HepG2 (cell line): ENCODE results near the gene IBA57. TPM values are rescaled to one million over a fixed set of nuclear protein-coding genes. Genes with fewer than 3 reads are reported as not detected.

Source experiments
- ATAC-seq: fragments of 200-7000 bp; cut with Tn5 transposase; 3 replicates; pipeline ENCODE4 v1.9.1; 2020; ENCODE audit warnings: mild to moderate bottlenecking, moderate library complexity
- BruUV-seq: library from RNA; stranded (reverse); fragments of 400-500 nt; replicated peaks from 2 replicates; lab custom pipeline; 2021; lab: Mats Ljungman, UMichigan
- CTCF ChIA-PET: fragments of 300-600 bp; formaldehyde crosslinking; extraction: SDS; loops from one replicate; lab custom pipeline; 2021; ENCODE audit warnings: low total read pairs, inconsistent platforms, low intra/inter-chr PET ratio; lab: Yijun Ruan, JAX
- POLR2A ChIA-PET: fragments of 350-600 bp; sonication (Branson Sonifier 250); formaldehyde crosslinking; loops from one replicate; lab custom pipeline; 2020; ENCODE audit warnings: antibody characterized with exemption, inconsistent platforms; lab: Yijun Ruan, JAX
- DNase-seq: peaks from one replicate; pipeline ENCODE4 v3.0.0-alpha.2; 2015; ENCODE audit warnings: low spot score
- FAIRE-seq: peaks from 3 replicates; lab custom pipeline; 2011; peaks lifted over from hg19 to GRCh38; lab: Jason Lieb, UNC
- H2AFZ ChIP-seq: one replicate; pipeline ENCODE4 v1.6.1; 2011; ENCODE audit warnings: low read length, inconsistent platforms
- H3K27ac ChIP-seq: fragments of 300-600 bp; 3 replicates; pipeline ENCODE4 v1.8.0; 2011; ENCODE audit warnings: mixed run types, mild to moderate bottlenecking, mixed read lengths, low read length, inconsistent platforms; ENCODE audit not compliant: insufficient read depth; ENCODE audit errors: extremely low read length
- H3K27me3 ChIP-seq, 2 experiments: fragments of 200-600 bp in 1 of 2; 2 replicates in 1 of 2; 3 replicates in 1 of 2; pipeline versions ENCODE4 v1.6.0 to v1.8.0; 2011; ENCODE audit warnings: low read length in 2 of 2, mild to moderate bottlenecking in 2 of 2, moderate library complexity in 2 of 2, inconsistent platforms in 1 of 2; ENCODE audit not compliant: insufficient read depth in 2 of 2, control insufficient read depth in 1 of 2
- H3K36me3 ChIP-seq, 2 experiments: fragments of 200-600 bp in 1 of 2; replicated peaks in 1 of 2; 2 replicates in 1 of 2; 3 replicates in 1 of 2; pipeline versions ENCODE4 v1.5.1 to v1.8.0; 2011; ENCODE audit warnings: low read length in 2 of 2, inconsistent platforms in 1 of 2; ENCODE audit not compliant: insufficient read depth in 2 of 2, control insufficient read depth in 1 of 2
- H3K4me1 ChIP-seq: 2 replicates; pipeline ENCODE4 v1.5.1; 2012; ENCODE audit warnings: low read length, inconsistent platforms; ENCODE audit not compliant: insufficient read depth
- H3K4me2 ChIP-seq: 2 replicates; pipeline ENCODE4 v1.6.0; 2011; ENCODE audit warnings: low read depth, low read length, inconsistent platforms
- H3K4me3 ChIP-seq, 3 experiments: fragments of 200-600 bp in 1 of 3; sonication (generic), shearing (Covaris generic) in 1 of 3; replicated peaks in 1 of 3; 2 replicates each; pipeline ENCODE4 v1.5.1; 2011 to 2016; ENCODE audit warnings: low read length in 3 of 3, inconsistent platforms in 2 of 3, low read depth in 2 of 3, mild to moderate bottlenecking in 2 of 3, control low read depth in 1 of 3, mixed read lengths in 1 of 3; ENCODE audit not compliant: insufficient read depth in 1 of 3
- H3K79me2 ChIP-seq: one replicate; pipeline ENCODE4 v1.6.1; 2011; ENCODE audit warnings: low read length, inconsistent platforms; ENCODE audit not compliant: insufficient read depth
- H3K9ac ChIP-seq: 2 replicates; pipeline ENCODE4 v1.6.0; 2011; ENCODE audit warnings: mild to moderate bottlenecking, low read depth, low read length, inconsistent platforms; ENCODE audit not compliant: insufficient read depth
- H3K9me3 ChIP-seq: 2 replicates; pipeline ENCODE4 v1.5.1; 2012; ENCODE audit warnings: mild to moderate bottlenecking, low read length
- H4K20me1 ChIP-seq: 2 replicates; pipeline ENCODE4 v1.6.0; 2011; ENCODE audit warnings: inconsistent platforms, mild to moderate bottlenecking, low read length, moderate library complexity; ENCODE audit not compliant: insufficient read depth
- ADNP ChIP-seq: sonication (generic); formaldehyde crosslinking; IDR thresholded peaks from 2 replicates; pipeline ENCODE4 v1.4.0; 2020; ENCODE audit warnings: missing genetic modification reagents
- AGO1 ChIP-seq: fragments of 200-400 bp; formaldehyde crosslinking; IDR thresholded peaks from 2 replicates; pipeline ENCODE4 v1.6.1; 2017; ENCODE audit warnings: mild to moderate bottlenecking, low read depth, low read length, moderate library complexity; ENCODE audit not compliant: poor library complexity, severe bottlenecking
- DZIP1 ChIP-seq: sonication (generic); formaldehyde crosslinking; IDR thresholded peaks from 2 replicates; pipeline ENCODE4 v1.5.0; 2020; ENCODE audit warnings: mild to moderate bottlenecking, missing genetic modification reagents
- HDAC1 ChIP-seq: sonication (generic); formaldehyde crosslinking; IDR thresholded peaks from 2 replicates; pipeline ENCODE4 v1.5.1; 2020; ENCODE audit warnings: mild to moderate bottlenecking, missing genetic modification reagents
- ISL2 ChIP-seq: sonication (generic); formaldehyde crosslinking; IDR thresholded peaks from 2 replicates; pipeline ENCODE4 v1.5.0; 2020; ENCODE audit warnings: missing genetic modification reagents
- KMT2B ChIP-seq: IDR thresholded peaks from 2 replicates; pipeline ENCODE4 v1.6.1; 2016; ENCODE audit warnings: missing genetic modification reagents, missing compliant biosample characterization
- LCORL ChIP-seq, 2 experiments: fragments of 450-650 bp in 1 of 2; sonication (generic) in 1 of 2; formaldehyde crosslinking in 1 of 2; IDR thresholded peaks; 2 replicates each; pipeline versions ENCODE4 v1.5.0 to v1.6.1; 2017 to 2020; ENCODE audit warnings: antibody characterized with exemption in 1 of 2, missing genetic modification reagents in 1 of 2
- MTF1 ChIP-seq: sonication (generic); formaldehyde crosslinking; IDR thresholded peaks from 2 replicates; pipeline ENCODE4 v1.5.0; 2020; ENCODE audit warnings: missing genetic modification reagents
- PCBP1 ChIP-seq: fragments of 200-400 bp; formaldehyde crosslinking; IDR thresholded peaks from 2 replicates; pipeline ENCODE4 v1.6.1; 2017; ENCODE audit warnings: mild to moderate bottlenecking, low read depth, low read length, borderline replicate concordance
- RBM39 ChIP-seq: fragments of 200-400 bp; formaldehyde crosslinking; IDR thresholded peaks from one replicate; pipeline ENCODE4 v1.6.1; 2018; ENCODE audit warnings: antibody characterized with exemption, mild to moderate bottlenecking, low read depth, low read length; ENCODE audit not compliant: poor library complexity, severe bottlenecking
- REPIN1 ChIP-seq: sonication (generic); formaldehyde crosslinking; IDR thresholded peaks from 2 replicates; pipeline ENCODE4 v1.8.0; 2022; ENCODE audit warnings: missing genetic modification reagents, low read depth, mild to moderate bottlenecking, borderline replicate concordance
- ZFP90 ChIP-seq: sonication (generic); formaldehyde crosslinking; IDR thresholded peaks from 2 replicates; pipeline ENCODE4 v1.8.0; 2022; ENCODE audit warnings: missing genetic modification reagents, mild to moderate bottlenecking, inconsistent platforms, borderline replicate concordance
- ZMAT3 ChIP-seq: sonication (generic); formaldehyde crosslinking; conservative IDR thresholded peaks from 2 replicates; pipeline ENCODE4 v1.7.0; 2021; ENCODE audit warnings: missing genetic modification reagents
- ZNF136 ChIP-seq: sonication (generic); formaldehyde crosslinking; IDR thresholded peaks from 2 replicates; pipeline ENCODE4 v1.8.1; 2022; ENCODE audit warnings: low read depth, mild to moderate bottlenecking, moderate library complexity, missing genetic modification reagents
- ZNF260 ChIP-seq: sonication (generic); formaldehyde crosslinking; IDR thresholded peaks from 2 replicates; pipeline ENCODE4 v1.4.0; 2020; ENCODE audit warnings: missing genetic modification reagents, low read depth, mild to moderate bottlenecking, borderline replicate concordance
- ZNF350 ChIP-seq: sonication (generic); formaldehyde crosslinking; IDR thresholded peaks from 2 replicates; pipeline ENCODE4 v1.4.0; 2020; ENCODE audit warnings: mild to moderate bottlenecking, low read depth, missing genetic modification reagents, borderline replicate concordance
- ZNF878 ChIP-seq: sonication (generic); formaldehyde crosslinking; IDR thresholded peaks from 2 replicates; pipeline ENCODE4 v1.8.1; 2023; ENCODE audit warnings: mild to moderate bottlenecking, missing genetic modification reagents, moderate library complexity
- ZNF891 ChIP-seq: sonication (generic); formaldehyde crosslinking; IDR thresholded peaks from 2 replicates; pipeline ENCODE4 v1.5.0; 2020; ENCODE audit warnings: mild to moderate bottlenecking, missing genetic modification reagents
- ZSCAN9 ChIP-seq: IDR thresholded peaks from 2 replicates; pipeline ENCODE4 v1.6.1; 2016; ENCODE audit warnings: borderline replicate concordance
- WGBS: methylation state at CpG from one replicate; pipeline ENCODE4 v1.1.6; 2017; ENCODE audit warnings: low lambda C conversion rate; 5-methylcytosine and 5-hydroxymethylcytosine counted together
- in situ Hi-C: cut with HindIII; loops from 2 replicates; pipeline ENCODE4 v1.10.0; 2017; ENCODE audit warnings: low pct_unique_long_range_greater_than_20kb; ENCODE audit not compliant: extremely low pct_ligation_motif_present
- intact Hi-C: fragments of 100-400 bp; cut with micrococcal nuclease; formaldehyde crosslinking; loops from one replicate; pipeline ENCODE4 v1.10.0; 2022; ENCODE audit not compliant: unreplicated experiment
- polyA plus RNA-seq, 8 experiments: library from polyadenylated mRNA; depleted of rRNA in 3 of 8; stranded (reverse) in 7 of 8; unstranded in 1 of 8; fragments of >200 nt; fragmentation: Illumina TruSeq in 4 of 8; extraction: Trizol in 4 of 8; gene quantifications; 2 replicates each; pipeline versions ENCODE4 v1.2.1 to v1.2.3, GENCODE V29; 2011 to 2016; ENCODE audit warnings: low read depth in 4 of 8, missing spikeins in 1 of 8, mixed read lengths in 1 of 8; ENCODE audit not compliant: insufficient read depth in 1 of 8
- total RNA-seq, 5 experiments: library from RNA; depleted of rRNA; stranded (reverse); fragments of >200 nt; fragmentation: Illumina TruSeq; extraction: Trizol; gene quantifications; 2 replicates each; pipeline ENCODE4 v1.2.3, GENCODE V29; 2016; ENCODE audit warnings: low read depth in 1 of 5

The IBA57 gene
- total and polyA plus RNA-seq, 2 of the 13 experiments (the other 11 are each of a cell fraction or from before 2014, with no cell fraction given) = 2.3 to 10.2 TPM

DNA sequence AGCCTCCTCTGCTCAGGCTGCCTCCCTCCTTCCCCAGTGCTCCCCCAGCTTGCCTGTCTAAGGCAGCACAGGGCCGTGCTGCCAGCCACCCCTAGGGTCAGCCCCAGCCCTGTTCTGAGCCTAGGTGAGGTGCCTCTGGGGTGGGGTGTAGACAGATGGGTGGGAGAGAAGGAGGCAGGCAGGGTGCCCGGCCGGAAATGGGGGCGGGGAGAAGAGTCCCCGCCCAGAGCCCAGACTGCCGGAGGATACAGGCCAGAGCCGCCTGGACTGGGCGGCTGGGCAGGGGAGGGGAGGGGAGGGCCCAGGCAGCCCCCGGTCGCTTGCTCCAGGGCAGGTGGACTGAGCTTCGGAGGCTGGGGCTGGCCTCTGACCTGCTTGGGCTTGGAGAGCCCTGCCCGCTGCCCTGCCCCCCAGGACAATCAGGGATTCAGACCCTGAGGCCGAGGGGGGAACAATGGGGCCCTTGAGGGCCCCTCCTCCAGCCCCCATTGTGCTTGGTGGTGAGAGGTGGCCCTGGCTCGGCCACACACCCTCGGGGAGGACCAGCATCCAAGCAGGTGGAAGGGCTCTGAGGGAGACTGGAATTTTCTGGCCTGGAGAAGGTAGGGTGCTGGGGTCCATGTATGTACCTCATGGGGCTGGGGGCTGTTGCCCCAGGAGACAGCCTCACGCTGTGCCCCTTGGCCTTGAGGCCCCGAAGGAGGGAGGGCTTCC is 16.0 kb upstream of the IBA57 start, which contains the start of gene GJC2:
TSS of gene GJC2 (plus strand) at position 525 of the 714 bp plus-strand sequence. CDS start 7,829 bp downstream, outside the sequence.
- in situ Hi-C loops (no loop called here), intact Hi-C loops (no loop called here)
- Histone ChIP-seq H3K4me1 (peaks cover 37% of the 10 kb centered on the region), H4K20me1 (peaks cover 9% of the 10 kb centered on the region; the same call in 1 of the 2 replicates), H3K36me3 (peaks cover 2 to 17% of the 10 kb centered on the region in 2 experiments; a peak in 4 of 5 replicates), H3K9ac (peak within 1 kb of the TSS; percentile 77), H3K4me3 (peak within 1 kb of the TSS; percentile 54 to 78 (median 63)), H3K79me2 (peaks cover 22% of the 10 kb centered on the region), H3K9me3 (no peaks in the 10 kb centered on the region), H3K27me3 (no peaks in the 10 kb centered on the region), H3K27ac (peak within 1 kb of the TSS; percentile 73), H3K4me2 (peak within 1 kb of the TSS; percentile 96), H2AFZ (no peak within 1 kb of the TSS)
- ATAC-seq (peak; percentile 75), FAIRE-seq (no peak), DNase-seq (peak; percentile 56)
- CTCF ChIA-PET = no interaction called here
- TSS peak; percentile 62 for BruUV-seq
- POLR2A ChIA-PET = interaction anchor here (1.3 to 7.9 kb wide), 4 partner anchors 9 to 16 kb away, joined by 4 to 72 read pairs (median 8); partner anchors contain the start of genes GUK1 and IBA57
- WGBS = no CpG with 5 or more reads among the region's 17 CpGs
- TF ChIP-seq DZIP1 (CRISPR knock-in tag) (0 out of 2 replicates have a peak, but pooled peaks have one; percentile 31), ZNF260 (CRISPR knock-in tag) (no peak), ZMAT3 (CRISPR knock-in tag) (0 out of 2 replicates have a peak, but pooled peaks have one; percentile 16), ZNF878 (CRISPR knock-in tag) (0 out of 2 replicates have a peak, but pooled peaks have one; percentile 59), PCBP1 (peak; percentile 71; the same call in 1 of the 2 replicates), ZNF136 (CRISPR knock-in tag) (peak; percentile 58; the same call in 1 of the 2 replicates), RBM39 (peak; percentile 56), ZSCAN9 (CRISPR knock-in tag) (0 out of 2 replicates have a peak, but pooled peaks have one; percentile 12), AGO1 (no peak), HDAC1 (CRISPR knock-in tag) (peak; percentile 77), ZNF891 (peak; percentile 64; the same call in 1 of the 2 replicates), LCORL (IDR thresholded peaks at IDR 0.05) (no peak), LCORL (CRISPR knock-in tag; IDR thresholded peaks at IDR 0.05) (peak; percentile 57), KMT2B (CRISPR knock-in tag) (no peak), MTF1 (no peak), REPIN1 (CRISPR knock-in tag) (peak; percentile 53; the same call in 1 of the 2 replicates), ADNP (CRISPR knock-in tag) (no peak), ZNF350 (CRISPR knock-in tag) (peak; percentile 47; the same call in 1 of the 2 replicates), ISL2 (0 out of 2 replicates have a peak, but pooled peaks have one; percentile 25), ZFP90 (CRISPR knock-in tag) (0 out of 2 replicates have a peak, but pooled peaks have one; percentile 11)
